GM23338 (cell line): ENCODE results near the gene CABLES1.

Experiments used
- ETS1 ChIP-seq: IDR thresholded peaks from 2 replicates; pipeline ENCODE4 v1.6.1; 2016; ENCODE audit warnings: antibody characterized with exemption
- EZH2 ChIP-seq: fragments of 200-600 bp; sonication (generic); IDR thresholded peaks from one replicate; pipeline ENCODE4 v1.8.0; 2017; ENCODE audit warnings: antibody characterized with exemption, mild to moderate bottlenecking, low read depth; ENCODE audit not compliant: unreplicated experiment
- EZH2phosphoT487 ChIP-seq: fragments of 200-600 bp; sonication (generic); IDR thresholded peaks from one replicate; pipeline ENCODE4 v1.8.1; 2018; ENCODE audit warnings: antibody characterized with exemption; ENCODE audit not compliant: unreplicated experiment
- POLR2AphosphoS5 ChIP-seq: IDR thresholded peaks from 2 replicates; pipeline ENCODE4 v1.6.1; 2016; ENCODE audit warnings: antibody characterized with exemption, low read depth
- TF ChIP-seq, protein P1 (sequence below), 2 experiments: fragments of 200-600 bp in 1 of 2; sonication (generic) in 1 of 2; conservative IDR thresholded peaks; 2 replicates each; pipeline versions ENCODE4 v1.5.1 to v1.6.1; 2016 to 2017; ENCODE audit warnings: antibody characterized with exemption in 2 of 2, low read depth in 2 of 2, mild to moderate bottlenecking in 2 of 2, moderate library complexity in 1 of 2

- no peak for TF ChIP-seq POLR2AphosphoS5
- TF ChIP-seq, protein P1, sequence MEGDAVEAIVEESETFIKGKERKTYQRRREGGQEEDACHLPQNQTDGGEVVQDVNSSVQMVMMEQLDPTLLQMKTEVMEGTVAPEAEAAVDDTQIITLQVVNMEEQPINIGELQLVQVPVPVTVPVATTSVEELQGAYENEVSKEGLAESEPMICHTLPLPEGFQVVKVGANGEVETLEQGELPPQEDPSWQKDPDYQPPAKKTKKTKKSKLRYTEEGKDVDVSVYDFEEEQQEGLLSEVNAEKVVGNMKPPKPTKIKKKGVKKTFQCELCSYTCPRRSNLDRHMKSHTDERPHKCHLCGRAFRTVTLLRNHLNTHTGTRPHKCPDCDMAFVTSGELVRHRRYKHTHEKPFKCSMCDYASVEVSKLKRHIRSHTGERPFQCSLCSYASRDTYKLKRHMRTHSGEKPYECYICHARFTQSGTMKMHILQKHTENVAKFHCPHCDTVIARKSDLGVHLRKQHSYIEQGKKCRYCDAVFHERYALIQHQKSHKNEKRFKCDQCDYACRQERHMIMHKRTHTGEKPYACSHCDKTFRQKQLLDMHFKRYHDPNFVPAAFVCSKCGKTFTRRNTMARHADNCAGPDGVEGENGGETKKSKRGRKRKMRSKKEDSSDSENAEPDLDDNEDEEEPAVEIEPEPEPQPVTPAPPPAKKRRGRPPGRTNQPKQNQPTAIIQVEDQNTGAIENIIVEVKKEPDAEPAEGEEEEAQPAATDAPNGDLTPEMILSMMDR (conservative IDR thresholded peaks at IDR 0.05; ENCODE audit: low read depth in 2 of 2): no peak
- TF ChIP-seq EZH2phosphoT487: no peak
- no peak for TF ChIP-seq EZH2
- no peak for TF ChIP-seq ETS1
Measured at GRCh38 chr18:23105581-23106219, 29.6 kb upstream of the CABLES1 start.
